ENCODE results near the gene STX18. TPM values are rescaled to one million over a fixed set of nuclear protein-coding genes. Genes with fewer than 3 reads are reported as not detected.

STX18 gene
- total and polyA plus RNA-seq, 4 donors = 10.2 to 17.1 (median 12.4) TPM

DNA sequence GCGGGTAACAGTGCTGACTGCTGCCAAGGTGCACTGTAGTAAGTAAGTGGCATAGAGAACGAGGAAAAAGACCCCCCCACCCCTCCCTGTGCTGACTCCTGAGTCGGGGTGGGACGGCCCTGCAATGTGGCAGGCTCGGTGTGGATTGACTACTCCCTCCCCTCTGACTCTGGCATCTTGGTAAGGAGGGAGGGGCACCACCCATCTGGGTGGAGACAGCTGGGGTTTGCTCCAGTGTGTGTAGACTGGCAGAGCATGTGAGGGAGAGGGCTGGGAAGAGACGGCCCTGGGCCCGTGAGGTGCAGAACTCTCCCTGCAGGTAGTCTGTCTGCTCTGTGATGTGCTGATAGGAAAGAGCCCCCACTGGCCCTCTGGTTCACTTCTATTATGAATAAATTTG, 124.0 kb downstream of the STX18 start:
- Histone ChIP-seq H3K27me3 (ENCODE audit: control insufficient read depth in 4 of 4, insufficient read depth in 4 of 4, low read length in 3 of 4) (no peaks in the 10 kb centered on the region), H3K27ac (ENCODE audit: low read depth in 1 of 2, low read length in 2 of 2) (no peak overlapping the region), H3K9ac (ENCODE audit: low read depth in 1 of 2, low read length in 2 of 2) (no peak overlapping the region), H3K9me3 (ENCODE audit: control insufficient read depth in 4 of 4, low read length in 3 of 4) (no peaks in the 10 kb centered on the region), H3K36me3 (ENCODE audit: control insufficient read depth in 4 of 4, insufficient read depth in 3 of 4, low read depth in 1 of 4, low read length in 3 of 4) (peaks cover 7 to 44% (median 20%) of the 10 kb centered on the region in 4 donors), H3K4me1 (ENCODE audit: control insufficient read depth in 4 of 4, insufficient read depth in 4 of 4, low read length in 3 of 4) (peaks cover 0 to 1% (median 0%) of the 10 kb centered on the region in 4 donors), H3K4me3 (ENCODE audit: low read depth in 1 of 3, low read length in 3 of 3) (no peak overlapping the region)
- 87% methylated on average over 7 of the region's 7 CpGs for whole genome bisulfite sequencing
- DNase-seq (ENCODE audit: low spot score) = no peak
- TF ChIP-seq GABPA (IDR thresholded peaks at IDR 0.05 in 1 of 2, conservative IDR thresholded peaks at IDR 0.05 in 1 of 2) (no peak), EGR1 (IDR thresholded peaks at IDR 0.05; ENCODE audit: low read depth in 2 of 2) (no peak), HNF4G (IDR thresholded peaks at IDR 0.05) (no peak), JUND (IDR thresholded peaks at IDR 0.05) (no peak), FOXA1 (IDR thresholded peaks at IDR 0.05) (no peak), SP1 (IDR thresholded peaks at IDR 0.05) (no peak), FOXA2 (IDR thresholded peaks at IDR 0.05) (no peak), RAD21 (IDR thresholded peaks at IDR 0.05) (no peak), RXRA (IDR thresholded peaks at IDR 0.05) (no peak), HNF4A (conservative IDR thresholded peaks at IDR 0.05) (no peak), NR2F2 (IDR thresholded peaks at IDR 0.05) (no peak), YY1 (IDR thresholded peaks at IDR 0.05) (no peak), ZBTB33 (IDR thresholded peaks at IDR 0.05) (no peak), TAF1 (conservative IDR thresholded peaks at IDR 0.05) (no peak)
- TF ChIP-seq, protein P1, sequence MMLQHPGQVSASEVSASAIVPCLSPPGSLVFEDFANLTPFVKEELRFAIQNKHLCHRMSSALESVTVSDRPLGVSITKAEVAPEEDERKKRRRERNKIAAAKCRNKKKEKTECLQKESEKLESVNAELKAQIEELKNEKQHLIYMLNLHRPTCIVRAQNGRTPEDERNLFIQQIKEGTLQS (IDR thresholded peaks at IDR 0.05) = no peak
- TF ChIP-seq, protein P2, sequence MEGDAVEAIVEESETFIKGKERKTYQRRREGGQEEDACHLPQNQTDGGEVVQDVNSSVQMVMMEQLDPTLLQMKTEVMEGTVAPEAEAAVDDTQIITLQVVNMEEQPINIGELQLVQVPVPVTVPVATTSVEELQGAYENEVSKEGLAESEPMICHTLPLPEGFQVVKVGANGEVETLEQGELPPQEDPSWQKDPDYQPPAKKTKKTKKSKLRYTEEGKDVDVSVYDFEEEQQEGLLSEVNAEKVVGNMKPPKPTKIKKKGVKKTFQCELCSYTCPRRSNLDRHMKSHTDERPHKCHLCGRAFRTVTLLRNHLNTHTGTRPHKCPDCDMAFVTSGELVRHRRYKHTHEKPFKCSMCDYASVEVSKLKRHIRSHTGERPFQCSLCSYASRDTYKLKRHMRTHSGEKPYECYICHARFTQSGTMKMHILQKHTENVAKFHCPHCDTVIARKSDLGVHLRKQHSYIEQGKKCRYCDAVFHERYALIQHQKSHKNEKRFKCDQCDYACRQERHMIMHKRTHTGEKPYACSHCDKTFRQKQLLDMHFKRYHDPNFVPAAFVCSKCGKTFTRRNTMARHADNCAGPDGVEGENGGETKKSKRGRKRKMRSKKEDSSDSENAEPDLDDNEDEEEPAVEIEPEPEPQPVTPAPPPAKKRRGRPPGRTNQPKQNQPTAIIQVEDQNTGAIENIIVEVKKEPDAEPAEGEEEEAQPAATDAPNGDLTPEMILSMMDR (IDR thresholded peaks at IDR 0.05; ENCODE audit: low read depth, low read length, missing input control) = no peak
- TF ChIP-seq, protein P3, sequence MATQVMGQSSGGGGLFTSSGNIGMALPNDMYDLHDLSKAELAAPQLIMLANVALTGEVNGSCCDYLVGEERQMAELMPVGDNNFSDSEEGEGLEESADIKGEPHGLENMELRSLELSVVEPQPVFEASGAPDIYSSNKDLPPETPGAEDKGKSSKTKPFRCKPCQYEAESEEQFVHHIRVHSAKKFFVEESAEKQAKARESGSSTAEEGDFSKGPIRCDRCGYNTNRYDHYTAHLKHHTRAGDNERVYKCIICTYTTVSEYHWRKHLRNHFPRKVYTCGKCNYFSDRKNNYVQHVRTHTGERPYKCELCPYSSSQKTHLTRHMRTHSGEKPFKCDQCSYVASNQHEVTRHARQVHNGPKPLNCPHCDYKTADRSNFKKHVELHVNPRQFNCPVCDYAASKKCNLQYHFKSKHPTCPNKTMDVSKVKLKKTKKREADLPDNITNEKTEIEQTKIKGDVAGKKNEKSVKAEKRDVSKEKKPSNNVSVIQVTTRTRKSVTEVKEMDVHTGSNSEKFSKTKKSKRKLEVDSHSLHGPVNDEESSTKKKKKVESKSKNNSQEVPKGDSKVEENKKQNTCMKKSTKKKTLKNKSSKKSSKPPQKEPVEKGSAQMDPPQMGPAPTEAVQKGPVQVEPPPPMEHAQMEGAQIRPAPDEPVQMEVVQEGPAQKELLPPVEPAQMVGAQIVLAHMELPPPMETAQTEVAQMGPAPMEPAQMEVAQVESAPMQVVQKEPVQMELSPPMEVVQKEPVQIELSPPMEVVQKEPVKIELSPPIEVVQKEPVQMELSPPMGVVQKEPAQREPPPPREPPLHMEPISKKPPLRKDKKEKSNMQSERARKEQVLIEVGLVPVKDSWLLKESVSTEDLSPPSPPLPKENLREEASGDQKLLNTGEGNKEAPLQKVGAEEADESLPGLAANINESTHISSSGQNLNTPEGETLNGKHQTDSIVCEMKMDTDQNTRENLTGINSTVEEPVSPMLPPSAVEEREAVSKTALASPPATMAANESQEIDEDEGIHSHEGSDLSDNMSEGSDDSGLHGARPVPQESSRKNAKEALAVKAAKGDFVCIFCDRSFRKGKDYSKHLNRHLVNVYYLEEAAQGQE (IDR thresholded peaks at IDR 0.05) = no peak
- TF ChIP-seq, protein P4, sequence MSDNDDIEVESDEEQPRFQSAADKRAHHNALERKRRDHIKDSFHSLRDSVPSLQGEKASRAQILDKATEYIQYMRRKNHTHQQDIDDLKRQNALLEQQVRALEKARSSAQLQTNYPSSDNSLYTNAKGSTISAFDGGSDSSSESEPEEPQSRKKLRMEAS (IDR thresholded peaks at IDR 0.05) = no peak

Data from liver (tissue), 9 donors.